ENCODE results near the gene DAD1.
"Not testable (repeated sequence)": the region's sequence is repeated elsewhere in the genome, so short reads cannot be mapped to it uniquely, and the experiment has no call there.

DAD1 gene

GRCh38 chr14:22589096-22589839, at the start of gene DAD1:
Gene DAD1, minus strand, starts transcription at chr14:22589224. Its CDS starts 67 bp downstream, at chr14:22589157.
- peak; percentile 97 for DNase-seq (ENCODE audit: extremely low spot score, insufficient read length, low read depth)
- peak; percentile 100 for FAIRE-seq

- DNase-seq (ENCODE audit: extremely low spot score, insufficient read length, low read depth); FAIRE-seq: not testable (repeated sequence)
Observed at GRCh38 chr14:22635980-22636379, 47.0 kb upstream of the DAD1 start.

DNA sequence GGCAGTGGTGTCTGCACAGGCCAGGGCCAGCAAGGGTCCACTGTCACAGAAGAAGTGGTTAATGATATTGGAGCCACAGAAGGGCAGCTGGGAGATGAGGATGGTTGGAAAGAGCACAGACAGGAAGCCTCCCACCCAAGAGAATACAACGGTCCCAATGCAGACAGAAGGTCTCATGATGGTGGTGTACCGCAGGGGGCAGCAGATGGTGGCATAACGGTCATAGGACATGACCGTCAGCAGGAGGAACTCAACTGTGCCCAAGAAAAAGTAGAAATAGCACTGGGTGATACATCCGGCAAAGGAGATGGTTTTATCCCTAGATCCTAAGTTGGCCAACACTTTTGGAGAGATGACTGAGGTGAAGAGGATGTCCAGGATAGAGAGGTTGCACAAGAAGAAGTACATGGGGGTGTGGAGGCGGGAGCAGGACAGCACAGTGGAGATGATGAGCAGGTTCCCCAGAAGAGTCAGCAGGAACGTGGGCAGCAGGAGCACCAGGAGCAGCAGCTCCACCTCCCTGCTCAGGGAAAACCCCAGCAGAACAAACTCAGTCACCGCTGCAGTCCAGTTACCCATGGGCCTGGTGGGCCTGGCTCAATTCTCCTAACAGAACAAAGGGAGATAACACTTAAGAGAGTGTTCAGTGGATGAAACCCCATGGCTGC, 45.3 kb upstream of the DAD1 start:
- no peak for FAIRE-seq

GRCh38 chr14:22630486-22630885, 41.5 kb upstream of the DAD1 start:
- DNase-seq (ENCODE audit: extremely low spot score, insufficient read length, low read depth) (no peak), FAIRE-seq (no peak)

More for the DNA sequence above, 45.3 kb upstream of the DAD1 start:
- no peak for DNase-seq (ENCODE audit: extremely low spot score, insufficient read length, low read depth)

GRCh38 chr14:22630066-22630465, 41.0 kb upstream of the DAD1 start:
- no peak for FAIRE-seq

DNA sequence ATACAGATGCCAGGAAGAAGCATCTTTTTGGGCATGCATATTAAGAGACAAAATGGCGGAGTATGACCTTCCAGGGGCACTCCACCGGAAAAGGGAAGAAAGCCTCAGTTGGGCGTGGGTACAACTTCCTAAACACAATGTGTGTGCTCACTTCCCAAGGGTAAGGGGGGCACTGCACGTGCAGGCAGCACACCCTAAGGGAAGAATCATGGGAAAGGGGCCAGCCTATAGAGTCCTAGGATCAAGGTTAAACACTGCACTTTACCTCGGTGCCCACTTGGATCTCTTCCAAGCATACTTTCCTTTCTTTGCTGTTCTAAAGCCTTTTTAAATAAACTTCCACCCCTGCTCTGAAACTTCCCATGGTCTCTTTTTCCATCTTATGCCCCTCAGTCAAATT, 40.3 kb upstream of the DAD1 start:
- DNase-seq (ENCODE audit: extremely low spot score, insufficient read length, low read depth) = no peak
- FAIRE-seq = no peak

More at GRCh38 chr14:22630066-22630465, 41.0 kb upstream of the DAD1 start:
- no peak for DNase-seq (ENCODE audit: extremely low spot score, insufficient read length, low read depth)

GRCh38 chr14:22627506-22628263, 38.7 kb upstream of the DAD1 start:
- DNase-seq (ENCODE audit: extremely low spot score, insufficient read length, low read depth) (no peak), FAIRE-seq (no peak)

GRCh38 chr14:22626590-22626989, 37.6 kb upstream of the DAD1 start:
- DNase-seq (ENCODE audit: extremely low spot score, insufficient read length, low read depth) = no peak
- no peak for FAIRE-seq

DNA sequence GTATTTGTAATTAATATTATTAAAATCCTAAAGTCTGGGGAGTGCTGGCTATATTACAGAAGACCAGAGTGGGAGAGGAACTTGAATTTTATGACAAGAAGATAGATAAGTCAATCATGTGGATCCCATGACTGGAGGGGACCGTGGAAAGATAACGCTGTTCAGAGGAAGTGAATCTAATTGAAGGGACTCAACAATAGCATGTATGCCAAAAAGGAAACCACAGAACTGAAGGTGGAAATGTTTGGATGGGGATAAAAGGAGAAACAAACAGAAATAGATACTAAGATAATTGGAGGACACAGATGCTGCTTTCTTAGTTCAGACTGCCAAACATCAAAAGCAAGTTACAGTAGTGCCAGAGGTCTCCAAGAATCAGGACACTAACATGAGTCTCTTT, 34.0 kb upstream of the DAD1 start:
- no peak for DNase-seq (ENCODE audit: extremely low spot score, insufficient read length, low read depth)
- no peak for FAIRE-seq

DNA sequence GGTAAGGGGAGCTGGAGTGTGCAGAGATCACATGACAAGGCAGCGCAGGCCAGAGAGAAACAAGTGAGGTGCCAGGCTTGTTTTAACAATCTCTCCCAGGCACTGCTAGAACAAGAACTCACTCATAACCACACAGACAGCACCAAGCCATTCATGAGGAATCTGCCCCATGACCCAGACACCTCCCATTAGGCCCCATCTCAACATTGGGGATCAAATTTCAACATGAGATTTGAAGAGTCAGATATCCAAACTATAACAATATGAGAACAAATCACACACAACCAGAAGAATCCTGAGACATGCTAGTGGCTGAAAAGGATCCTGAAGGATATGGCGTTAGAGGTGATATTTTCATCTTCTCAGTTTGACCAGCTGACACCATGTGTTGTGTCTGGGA, 33.2 kb upstream of the DAD1 start:
- FAIRE-seq (no peak), DNase-seq (ENCODE audit: extremely low spot score, insufficient read length, low read depth) (no peak)

- FAIRE-seq; DNase-seq (ENCODE audit: extremely low spot score, insufficient read length, low read depth): not testable (repeated sequence)
Observed at GRCh38 chr14:22615765-22616164, 26.7 kb upstream of the DAD1 start.

- FAIRE-seq = no peak
- DNase-seq (ENCODE audit: extremely low spot score, insufficient read length, low read depth) = no peak
Observed at GRCh38 chr14:22614240-22614799, 25.3 kb upstream of the DAD1 start.

DNA sequence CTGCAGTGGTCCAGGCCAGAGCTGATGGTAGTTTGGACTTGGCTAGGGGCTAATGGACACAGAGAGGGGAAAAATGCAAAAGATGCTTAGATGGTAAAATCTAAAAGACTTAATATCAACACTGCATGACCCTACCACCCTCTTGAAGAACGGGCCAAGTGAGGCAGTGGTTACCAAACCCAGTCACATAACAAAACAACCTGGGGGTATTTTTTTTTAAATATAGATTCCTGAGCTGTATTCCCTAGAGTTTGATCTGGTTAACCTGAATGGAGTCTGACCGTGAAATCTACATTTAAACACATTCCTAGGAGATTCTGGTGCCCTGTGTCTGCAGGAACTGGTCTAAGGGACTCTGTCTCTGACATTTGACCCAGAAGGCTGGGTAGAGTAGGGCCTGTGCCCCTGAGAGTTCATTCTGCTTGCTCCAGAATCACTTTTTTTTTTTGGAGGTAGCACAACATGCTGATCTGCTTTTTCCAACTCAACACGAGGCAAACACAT, 24.8 kb upstream of the DAD1 start:
- FAIRE-seq = no peak
- DNase-seq (ENCODE audit: extremely low spot score, insufficient read length, low read depth) = no peak

DNA sequence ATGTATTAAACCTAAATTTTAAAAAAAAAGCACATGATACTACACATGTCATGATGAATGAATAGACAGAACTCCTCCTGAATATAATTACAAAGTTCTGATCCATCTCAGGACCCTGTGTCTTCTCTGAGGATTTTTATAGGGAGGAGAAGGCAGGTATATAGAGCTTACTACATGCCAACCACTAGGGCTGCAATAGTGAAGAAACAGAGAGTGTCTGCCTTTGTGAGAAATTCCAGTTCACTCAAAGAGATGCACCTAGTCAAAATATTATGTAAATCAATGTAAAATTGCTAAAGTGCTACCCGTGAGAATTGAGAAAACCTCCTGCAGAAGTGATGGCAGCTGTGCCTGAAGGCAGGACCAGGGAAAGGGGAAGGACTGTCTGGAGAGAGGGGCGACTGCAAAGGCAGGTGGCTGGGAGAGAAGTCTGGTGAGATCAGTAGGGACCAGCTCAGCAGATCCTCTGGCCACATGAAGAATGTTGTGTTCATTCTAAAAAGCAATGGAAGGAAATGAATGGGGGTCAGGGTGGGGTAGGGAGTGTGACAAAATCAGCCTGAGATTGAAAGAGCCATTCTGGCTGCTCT, 24.2 kb upstream of the DAD1 start:
- DNase-seq (ENCODE audit: extremely low spot score, insufficient read length, low read depth) (no peak), FAIRE-seq (no peak)

DNA sequence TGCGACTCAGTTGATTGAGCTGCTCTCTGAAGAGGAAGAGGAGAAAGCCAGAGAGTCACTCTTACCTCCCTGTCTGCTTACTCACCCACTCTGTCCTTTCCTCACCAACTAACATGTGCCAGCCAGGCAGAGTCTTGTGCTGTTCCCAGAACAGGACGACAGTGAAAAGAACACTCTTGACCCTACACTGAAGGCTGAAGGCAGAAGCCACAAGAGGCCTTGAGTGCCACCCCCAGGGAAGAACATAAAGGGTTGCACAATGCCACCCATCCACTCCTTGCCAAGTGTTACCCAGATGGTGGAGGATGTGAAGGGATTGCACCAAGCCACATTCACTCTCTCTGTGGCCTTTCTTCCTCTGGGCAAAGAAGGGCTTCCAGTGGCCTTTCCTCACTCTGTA, 21.9 kb upstream of the DAD1 start:
- no peak for DNase-seq (ENCODE audit: extremely low spot score, insufficient read length, low read depth)
- FAIRE-seq = no peak

GRCh38 chr14:22607291-22607690, 18.3 kb upstream of the DAD1 start:
- no peak for DNase-seq (ENCODE audit: extremely low spot score, insufficient read length, low read depth)
- FAIRE-seq = no peak

- FAIRE-seq = no peak
Observed at GRCh38 chr14:22606380-22606779, 17.4 kb upstream of the DAD1 start.

GRCh38 chr14:22602862-22603261, 13.8 kb upstream of the DAD1 start:
- FAIRE-seq (no peak), DNase-seq (ENCODE audit: extremely low spot score, insufficient read length, low read depth) (no peak)

More at GRCh38 chr14:22606380-22606779, 17.4 kb upstream of the DAD1 start:
- DNase-seq (ENCODE audit: extremely low spot score, insufficient read length, low read depth) = no peak

DNA sequence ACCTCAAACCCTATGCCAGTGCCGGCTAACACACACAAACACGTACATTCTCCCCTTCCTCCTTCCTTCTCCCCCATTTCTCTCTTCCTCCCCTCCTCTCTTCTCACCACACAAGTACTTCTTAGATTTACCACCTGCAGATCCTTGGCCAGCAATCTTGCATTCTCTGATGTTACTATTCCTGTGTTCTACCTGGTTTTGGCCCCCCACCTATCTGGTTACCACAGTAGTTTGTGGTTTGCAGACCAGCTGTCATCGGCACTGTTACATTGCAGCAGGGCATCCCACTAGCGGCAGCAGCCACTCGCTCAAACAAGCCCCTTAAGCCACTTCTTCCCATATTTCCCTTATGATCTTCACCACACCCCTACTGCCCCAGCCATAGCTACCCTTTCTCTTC, 13.0 kb upstream of the DAD1 start:
- FAIRE-seq (no peak), DNase-seq (ENCODE audit: extremely low spot score, insufficient read length, low read depth) (no peak)

DNA sequence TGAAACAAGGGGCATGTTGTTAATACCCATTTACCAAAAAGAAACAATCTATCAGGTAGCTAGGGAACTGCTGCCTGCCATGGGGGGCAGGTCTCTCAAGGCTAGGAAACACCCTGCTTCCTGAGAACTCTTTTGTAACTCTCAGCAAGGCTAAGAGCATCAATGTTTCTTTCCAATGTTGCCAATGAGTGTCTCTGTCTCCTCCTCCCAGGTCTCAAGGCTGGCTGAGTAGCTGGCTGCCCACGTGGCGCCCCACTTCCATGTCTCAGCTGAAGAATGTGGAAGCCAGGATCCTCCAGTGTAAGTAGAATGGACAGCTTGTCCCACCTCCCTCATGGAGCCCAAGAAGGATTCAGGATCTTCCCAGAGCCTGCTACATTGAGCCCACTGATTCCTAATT, 12.4 kb upstream of the DAD1 start:
- DNase-seq (ENCODE audit: extremely low spot score, insufficient read length, low read depth) (no peak), FAIRE-seq (no peak)

Data from GM18507 (cell line).